Smooth muscle cell (in vitro differentiated cells): ENCODE results near the gene CEACAM21. TPM values are rescaled to one million over a fixed set of nuclear protein-coding genes. Genes with fewer than 3 reads are reported as not detected.

ENCODE experiments used
- DNase-seq: peaks from one replicate; lab custom pipeline; 2025; ENCODE audit not compliant: unreplicated experiment; lab: John Stamatoyannopoulos, UW
- H2AFZ ChIP-seq: fragments of 200-600 bp; sonication (generic); 2 replicates; pipeline ENCODE4 v1.6.0; 2016; ENCODE audit warnings: antibody characterized with exemption, low read depth, mild to moderate bottlenecking
- H3F3A ChIP-seq: fragments of 200-600 bp; sonication (generic); 2 replicates; pipeline ENCODE4 v1.6.0; 2017; ENCODE audit warnings: antibody characterized with exemption, low read depth
- H3K27ac ChIP-seq: fragments of 200-600 bp; sonication (generic); 2 replicates; pipeline ENCODE4 v1.5.1; 2016; ENCODE audit warnings: low read depth, mild to moderate bottlenecking
- H3K27me3 ChIP-seq: fragments of 200-600 bp; sonication (generic); 2 replicates; pipeline ENCODE4 v1.6.1; 2016; ENCODE audit warnings: low read depth, mild to moderate bottlenecking
- H3K36me3 ChIP-seq: fragments of 200-600 bp; sonication (generic); 2 replicates; pipeline ENCODE4 v1.5.1; 2016; ENCODE audit warnings: low read depth
- H3K4me1 ChIP-seq: fragments of 200-600 bp; sonication (generic); 2 replicates; pipeline ENCODE4 v1.5.1; 2016; ENCODE audit warnings: low read depth
- H3K4me2 ChIP-seq: fragments of 200-600 bp; sonication (generic); 2 replicates; pipeline ENCODE4 v1.6.0; 2016; ENCODE audit warnings: mild to moderate bottlenecking
- H3K4me3 ChIP-seq: fragments of 200-600 bp; sonication (generic); 2 replicates; pipeline ENCODE4 v1.5.1; 2016; ENCODE audit warnings: mild to moderate bottlenecking
- H3K79me2 ChIP-seq: fragments of 200-600 bp; sonication (generic); 2 replicates; pipeline ENCODE4 v1.6.0; 2016; ENCODE audit warnings: low read depth, mild to moderate bottlenecking
- H3K9ac ChIP-seq: fragments of 200-600 bp; sonication (generic); 2 replicates; pipeline ENCODE4 v1.6.0; 2016; ENCODE audit warnings: low read depth
- H3K9me3 ChIP-seq: fragments of 200-600 bp; sonication (generic); replicated peaks from 2 replicates; pipeline ENCODE4 v1.5.1; 2016; ENCODE audit warnings: low read depth
- H4K20me1 ChIP-seq: fragments of 200-600 bp; sonication (generic); 2 replicates; pipeline ENCODE4 v1.6.0; 2016; ENCODE audit warnings: low read depth
- WGBS: methylation state at CpG from one replicate; pipeline ENCODE4 v1.1.7; 2016; ENCODE audit warnings: low lambda C conversion rate; 5-methylcytosine and 5-hydroxymethylcytosine counted together
- polyA plus RNA-seq: library from polyadenylated mRNA; unstranded; fragments of >200 nt; fragmentation: Nextera tagmentation; extraction: Ambion mirVana; gene quantifications from 2 replicates; pipeline ENCODE4 v1.2.1, GENCODE V29; 2016
- total RNA-seq: library from RNA; depleted of rRNA; stranded (reverse); fragments of >200 nt; gene quantifications from 2 replicates; pipeline ENCODE4 v1.2.3, GENCODE V29; 2014
- TF ChIP-seq, protein P1 (sequence below): fragments of 200-600 bp; sonication (generic); IDR thresholded peaks from 2 replicates; pipeline ENCODE4 v1.5.1; 2017; ENCODE audit warnings: borderline replicate concordance, mild to moderate bottlenecking, antibody characterized with exemption; ENCODE audit not compliant: insufficient read depth, poor library complexity, severe bottlenecking

Gene CEACAM21
- total and polyA plus RNA-seq, 2 experiments from 2014 or later = not detected

DNA sequence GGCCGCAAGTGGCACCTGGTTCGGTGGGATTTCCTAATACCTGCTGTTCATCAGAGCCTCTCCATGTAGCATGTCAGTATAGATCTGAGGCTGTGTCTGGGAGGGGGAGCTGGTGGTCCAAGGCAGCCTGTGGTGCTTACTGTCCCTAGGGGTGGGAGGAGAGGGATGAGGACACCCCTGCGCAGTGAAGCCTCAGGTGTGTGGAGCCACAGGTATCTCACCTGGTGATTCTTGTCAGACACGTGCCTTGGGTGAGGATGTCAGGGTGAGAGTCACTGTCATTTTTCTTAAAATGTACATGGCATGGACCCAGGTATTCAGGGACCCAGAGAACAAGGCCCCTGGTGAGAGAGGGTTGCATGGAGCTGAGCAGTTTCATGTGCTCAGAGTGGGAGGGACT lies 39.2 kb downstream of the CEACAM21 start:
- Histone ChIP-seq H3F3A (no peaks in the 10 kb centered on the region), H4K20me1 (no peaks in the 10 kb centered on the region), H3K4me2 (no peak overlapping the region), H3K9ac (no peak overlapping the region), H3K4me1 (no peaks in the 10 kb centered on the region), H3K9me3 (no peaks in the 10 kb centered on the region), H3K79me2 (no peaks in the 10 kb centered on the region), H3K4me3 (no peak overlapping the region), H3K27me3 (no peaks in the 10 kb centered on the region), H3K36me3 (no peaks in the 10 kb centered on the region), H2AFZ (no peak overlapping the region), H3K27ac (no peak overlapping the region)
- 75% methylated on average over 4 of the region's 4 CpGs for WGBS
- TF ChIP-seq, protein P1, sequence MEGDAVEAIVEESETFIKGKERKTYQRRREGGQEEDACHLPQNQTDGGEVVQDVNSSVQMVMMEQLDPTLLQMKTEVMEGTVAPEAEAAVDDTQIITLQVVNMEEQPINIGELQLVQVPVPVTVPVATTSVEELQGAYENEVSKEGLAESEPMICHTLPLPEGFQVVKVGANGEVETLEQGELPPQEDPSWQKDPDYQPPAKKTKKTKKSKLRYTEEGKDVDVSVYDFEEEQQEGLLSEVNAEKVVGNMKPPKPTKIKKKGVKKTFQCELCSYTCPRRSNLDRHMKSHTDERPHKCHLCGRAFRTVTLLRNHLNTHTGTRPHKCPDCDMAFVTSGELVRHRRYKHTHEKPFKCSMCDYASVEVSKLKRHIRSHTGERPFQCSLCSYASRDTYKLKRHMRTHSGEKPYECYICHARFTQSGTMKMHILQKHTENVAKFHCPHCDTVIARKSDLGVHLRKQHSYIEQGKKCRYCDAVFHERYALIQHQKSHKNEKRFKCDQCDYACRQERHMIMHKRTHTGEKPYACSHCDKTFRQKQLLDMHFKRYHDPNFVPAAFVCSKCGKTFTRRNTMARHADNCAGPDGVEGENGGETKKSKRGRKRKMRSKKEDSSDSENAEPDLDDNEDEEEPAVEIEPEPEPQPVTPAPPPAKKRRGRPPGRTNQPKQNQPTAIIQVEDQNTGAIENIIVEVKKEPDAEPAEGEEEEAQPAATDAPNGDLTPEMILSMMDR = no peak
- no peak for DNase-seq

DNA sequence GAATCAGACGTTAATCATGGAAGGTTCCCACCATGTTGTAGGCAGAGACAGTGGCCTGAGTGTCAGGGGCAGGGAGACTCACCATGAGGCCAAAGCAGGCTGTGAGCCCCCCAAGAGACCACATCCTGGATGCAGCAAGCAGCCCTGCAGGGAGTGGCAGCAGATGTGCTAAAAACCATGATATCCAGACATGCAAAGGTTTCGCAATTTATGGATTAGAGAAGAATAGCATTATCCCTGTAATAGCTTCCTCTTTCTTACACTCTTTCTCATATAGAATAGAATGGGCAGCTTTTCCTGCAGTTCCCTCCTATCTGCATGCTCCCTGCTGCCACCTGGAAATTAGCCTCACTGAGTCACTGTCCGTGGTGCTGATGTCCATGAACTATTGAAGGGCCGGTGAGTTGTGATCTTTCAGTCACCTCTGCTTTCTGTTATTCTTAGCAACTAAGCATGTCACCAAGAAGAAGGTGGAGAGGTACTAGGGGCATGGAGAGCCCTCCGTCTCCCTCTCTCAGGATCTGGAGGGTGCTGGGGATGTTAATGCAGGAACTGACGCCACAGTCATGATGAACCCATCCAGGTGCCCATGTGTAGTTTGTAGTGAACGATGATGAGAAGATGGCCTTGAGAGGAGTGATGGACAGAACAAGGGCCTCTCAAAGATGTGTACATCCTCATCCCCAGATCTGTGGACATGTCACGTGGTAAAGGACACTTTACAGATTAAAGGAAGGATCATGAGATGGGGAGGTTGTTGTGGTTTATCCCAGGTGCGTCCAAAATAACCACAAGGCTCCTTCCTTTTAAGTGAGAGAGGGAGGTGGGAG lies 41.0 kb downstream of the CEACAM21 start:
- Histone ChIP-seq H3K27ac (no peak overlapping the region), H3K4me1 (no peaks in the 10 kb centered on the region), H3K27me3 (no peaks in the 10 kb centered on the region), H3K4me2 (no peak overlapping the region), H2AFZ (no peak overlapping the region), H4K20me1 (no peaks in the 10 kb centered on the region), H3K4me3 (no peak overlapping the region), H3K36me3 (no peaks in the 10 kb centered on the region), H3F3A (no peaks in the 10 kb centered on the region), H3K79me2 (no peaks in the 10 kb centered on the region), H3K9ac (no peak overlapping the region), H3K9me3 (no peaks in the 10 kb centered on the region)
- DNase-seq = no peak
- TF ChIP-seq, protein P1 = no peak
- 62% methylated on average over 9 of the region's 9 CpGs for WGBS

DNA sequence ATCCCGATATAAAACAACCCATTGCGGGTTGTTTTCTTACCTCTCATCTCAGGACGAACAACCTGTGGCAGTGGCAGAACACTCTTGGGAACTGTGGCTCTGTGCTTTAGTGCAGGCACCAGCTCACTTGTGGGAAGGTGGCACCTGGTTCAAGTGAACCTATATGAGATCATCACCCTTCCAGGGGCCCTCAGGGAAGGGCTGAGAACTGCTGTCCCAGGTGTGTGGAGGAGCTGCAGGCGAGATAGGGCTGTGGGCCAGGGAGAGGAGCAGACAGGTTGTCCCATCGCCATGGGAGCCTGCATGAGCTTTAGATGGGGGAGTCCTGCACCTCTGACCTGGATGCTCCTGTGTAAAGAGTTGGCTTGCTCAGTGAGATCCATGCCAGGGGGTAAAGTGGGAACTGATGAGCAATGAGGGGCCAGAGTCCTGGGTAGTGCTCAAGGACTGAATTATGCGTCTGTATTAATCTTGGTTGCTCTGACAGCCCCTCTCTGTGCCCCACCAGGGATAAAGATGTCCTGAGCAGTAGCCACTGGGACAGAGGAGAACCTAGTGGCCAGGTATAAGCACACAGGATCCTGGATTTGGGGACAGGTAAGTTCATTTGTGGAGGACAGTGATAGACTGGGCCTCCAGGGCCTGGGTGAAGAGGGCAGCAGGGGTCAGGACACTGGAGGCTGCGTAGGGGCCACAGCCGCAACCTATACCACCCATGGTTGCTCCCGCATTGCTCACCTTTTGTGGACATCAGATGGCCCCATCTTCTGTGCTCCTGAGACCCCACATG lies 42.2 kb downstream of the CEACAM21 start:
- no peak overlapping the region for H3K4me3 ChIP-seq
- H3K36me3 ChIP-seq = no peaks in the 10 kb centered on the region
- H3K9ac ChIP-seq = no peak overlapping the region
- H3K27me3 ChIP-seq = no peaks in the 10 kb centered on the region
- no peaks in the 10 kb centered on the region for H4K20me1 ChIP-seq
- no peak overlapping the region for H3K27ac ChIP-seq
- no peak for DNase-seq
- WGBS = 47% methylated on average over 9 of the region's 9 CpGs
- H3K9me3 ChIP-seq = no peaks in the 10 kb centered on the region
- no peak overlapping the region for H3K4me2 ChIP-seq
- no peaks in the 10 kb centered on the region for H3K79me2 ChIP-seq
- TF ChIP-seq, protein P1 = no peak
- no peak overlapping the region for H2AFZ ChIP-seq
- no peaks in the 10 kb centered on the region for H3K4me1 ChIP-seq
- no peaks in the 10 kb centered on the region for H3F3A ChIP-seq
